Activated CD8-positive, alpha-beta memory T cell treated with anti-CD3 and anti-CD28 coated beads for 4 hours (primary cell): Measurements from ENCODE around the gene CDC37L1.
A peak's percentile ranks its signal among the peaks of the same experiment; 100 is the strongest.
"Not testable (repeated sequence)": the region's sequence is repeated elsewhere in the genome, so short reads cannot be mapped to it uniquely, and the experiment has no call there.

Experiments used
- DNase-seq, 2 donors: peaks; one replicate each; pipeline ENCODE4 v3.0.0-alpha.2; 2020; ENCODE audit warnings: low read depth in 2 of 2

Gene CDC37L1

GRCh38 chr9:4679268-4680172 lies at the start of gene CDC37L1:
Gene CDC37L1, plus strand, starts transcription at chr9:4679569. Its CDS starts 199 bp downstream, at chr9:4679768.
- DNase-seq: peak; percentile 95 to 99

GRCh38 chr9:4630836-4631235 lies 48.5 kb upstream of the CDC37L1 start:
- no peak for DNase-seq

- no peak for DNase-seq
Observed at GRCh38 chr9:4638968-4639367, 40.4 kb upstream of the CDC37L1 start.

- DNase-seq: no peak
Observed at GRCh38 chr9:4639420-4639819, 39.9 kb upstream of the CDC37L1 start.

GRCh38 chr9:4640027-4640426 lies 39.3 kb upstream of the CDC37L1 start:
- no peak for DNase-seq

- DNase-seq: no peak
Observed at GRCh38 chr9:4642351-4642750, 37.0 kb upstream of the CDC37L1 start.

- DNase-seq: no peak
Observed at GRCh38 chr9:4654084-4654483, 25.3 kb upstream of the CDC37L1 start.

GRCh38 chr9:4654538-4654937 lies 24.8 kb upstream of the CDC37L1 start:
- DNase-seq: no peak

GRCh38 chr9:4656196-4656595 lies 23.2 kb upstream of the CDC37L1 start:
- not testable (repeated sequence) for DNase-seq

- no peak for DNase-seq
Observed at GRCh38 chr9:4656621-4657020, 22.7 kb upstream of the CDC37L1 start.

- no peak for DNase-seq
Observed at GRCh38 chr9:4657426-4658159, 21.8 kb upstream of the CDC37L1 start.

- DNase-seq: not testable (repeated sequence)
Observed at GRCh38 chr9:4660665-4661064, 18.7 kb upstream of the CDC37L1 start.

- no peak for DNase-seq
Observed at GRCh38 chr9:4661165-4661564, 18.2 kb upstream of the CDC37L1 start.

- DNase-seq: no peak
Observed at GRCh38 chr9:4661611-4662010, 17.8 kb upstream of the CDC37L1 start.

GRCh38 chr9:4662108-4662988 lies 17.0 kb upstream of the CDC37L1 start, which contains the start of gene PLPP6:
Gene PLPP6, plus strand, starts transcription at chr9:4662294. Its CDS starts 82 bp downstream, at chr9:4662376.
- peak in 1 of 2 donors; percentile 52 for DNase-seq

GRCh38 chr9:4662989-4663792 lies 16.2 kb upstream of the CDC37L1 start:
- no peak for DNase-seq

- DNase-seq: no peak
Observed at GRCh38 chr9:4663956-4664355, 15.4 kb upstream of the CDC37L1 start.

- no peak for DNase-seq
Observed at GRCh38 chr9:4665357-4665756, 14.0 kb upstream of the CDC37L1 start.

- DNase-seq: no peak
Observed at GRCh38 chr9:4666042-4666699, 13.2 kb upstream of the CDC37L1 start, which contains the start of gene SPATA6L. Gene SPATA6L, minus strand, starts transcription at chr9:4666480. Its CDS starts 230 bp downstream, at chr9:4666250.

GRCh38 chr9:4667681-4668080 lies 11.7 kb upstream of the CDC37L1 start:
- no peak for DNase-seq
